ENCODE measurements around the gene MEFV. TPM values are rescaled to one million over a fixed set of nuclear protein-coding genes. Genes with fewer than 3 reads are reported as not detected.

The MEFV gene
- total and polyA plus RNA-seq, 2 donors (not counting 3 experiments of a cell fraction or from before 2014, with no cell fraction given) = not detected

DNA sequence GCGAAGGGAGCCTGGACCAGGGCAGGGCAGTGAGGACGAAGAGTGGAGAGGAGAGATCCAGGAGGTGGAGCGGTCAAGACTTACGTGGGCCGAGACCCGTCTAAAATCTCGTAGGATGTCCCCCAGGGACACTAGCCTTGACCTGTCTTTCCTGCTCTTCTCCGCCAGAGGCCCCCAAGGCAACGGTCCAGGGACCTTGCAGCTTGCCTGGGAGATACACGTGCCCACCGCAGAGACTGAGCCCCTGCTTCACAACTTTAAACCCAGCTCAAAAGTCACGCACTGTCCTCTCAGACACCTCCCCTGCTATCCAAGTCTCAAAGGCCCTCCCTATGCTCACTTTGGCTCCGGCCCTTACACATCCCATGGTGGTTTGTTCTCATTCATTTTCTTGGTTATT lies 39.4 kb upstream of the MEFV start:
- Histone ChIP-seq H3K9me1 (replicated peaks; ENCODE audit: control insufficient read depth, extremely low read depth, insufficient read depth, low read length) (no peaks in the 10 kb centered on the region), H3K27me3 (ENCODE audit: control insufficient read depth in 2 of 2, insufficient read depth in 2 of 2, low read length in 2 of 2) (no peaks in the 10 kb centered on the region), H3K9me3 (replicated peaks; ENCODE audit: control insufficient read depth, insufficient read depth, low read length) (peaks cover 2% of the 10 kb centered on the region), H3K4me3 (replicated peaks in 1 of 3; ENCODE audit: insufficient read depth in 1 of 3, low read depth in 1 of 3, low read length in 3 of 3) (no peak overlapping the region), H2AFZ (ENCODE audit: low read depth, low read length) (no peak overlapping the region), H3K36me3 (ENCODE audit: control insufficient read depth in 2 of 2, extremely low read depth in 1 of 2, insufficient read depth in 2 of 2, low read length in 2 of 2) (peaks cover 7 to 10% of the 10 kb centered on the region in 2 experiments), H3K79me2 (ENCODE audit: control insufficient read depth, insufficient read depth, low read length) (peaks cover 4% of the 10 kb centered on the region), H3K4me1 (ENCODE audit: control insufficient read depth, extremely low read depth, insufficient read depth, low read length) (no peaks in the 10 kb centered on the region), H3K27ac (ENCODE audit: insufficient read depth, low read depth, low read length) (no peak overlapping the region), H4K20me1 (replicated peaks; ENCODE audit: control insufficient read depth, extremely low read depth, insufficient read depth, low read length) (no peaks in the 10 kb centered on the region), H3K9ac (replicated peaks; ENCODE audit: extremely low read depth, insufficient read depth, low read length) (no peak overlapping the region), H3K4me2 (ENCODE audit: insufficient read depth, low read length) (no peak overlapping the region)
- intact Hi-C loops (cut with micrococcal nuclease) = no loop called here
- BruUV-seq (replicated peaks) = no TSS peak
- TF ChIP-seq, protein P1, sequence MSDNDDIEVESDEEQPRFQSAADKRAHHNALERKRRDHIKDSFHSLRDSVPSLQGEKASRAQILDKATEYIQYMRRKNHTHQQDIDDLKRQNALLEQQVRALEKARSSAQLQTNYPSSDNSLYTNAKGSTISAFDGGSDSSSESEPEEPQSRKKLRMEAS (IDR thresholded peaks at IDR 0.05; ENCODE audit: insufficient read depth, insufficient read length) = no peak
- TF ChIP-seq POLR2A (IDR thresholded peaks at IDR 0.05; ENCODE audit: low read depth, low read length) (no peak), FOS (IDR thresholded peaks at IDR 0.05; ENCODE audit: borderline replicate concordance, insufficient read depth, low read length) (no peak), POLR2AphosphoS5 (IDR thresholded peaks at IDR 0.05; ENCODE audit: insufficient read depth, low read depth, low read length) (no peak), MYC (IDR thresholded peaks at IDR 0.05; ENCODE audit: low read depth, low read length) (no peak), JUN (IDR thresholded peaks at IDR 0.05; ENCODE audit: borderline replicate concordance, insufficient read depth, insufficient read length, low read depth) (no peak)
- TF ChIP-seq, protein P2, sequence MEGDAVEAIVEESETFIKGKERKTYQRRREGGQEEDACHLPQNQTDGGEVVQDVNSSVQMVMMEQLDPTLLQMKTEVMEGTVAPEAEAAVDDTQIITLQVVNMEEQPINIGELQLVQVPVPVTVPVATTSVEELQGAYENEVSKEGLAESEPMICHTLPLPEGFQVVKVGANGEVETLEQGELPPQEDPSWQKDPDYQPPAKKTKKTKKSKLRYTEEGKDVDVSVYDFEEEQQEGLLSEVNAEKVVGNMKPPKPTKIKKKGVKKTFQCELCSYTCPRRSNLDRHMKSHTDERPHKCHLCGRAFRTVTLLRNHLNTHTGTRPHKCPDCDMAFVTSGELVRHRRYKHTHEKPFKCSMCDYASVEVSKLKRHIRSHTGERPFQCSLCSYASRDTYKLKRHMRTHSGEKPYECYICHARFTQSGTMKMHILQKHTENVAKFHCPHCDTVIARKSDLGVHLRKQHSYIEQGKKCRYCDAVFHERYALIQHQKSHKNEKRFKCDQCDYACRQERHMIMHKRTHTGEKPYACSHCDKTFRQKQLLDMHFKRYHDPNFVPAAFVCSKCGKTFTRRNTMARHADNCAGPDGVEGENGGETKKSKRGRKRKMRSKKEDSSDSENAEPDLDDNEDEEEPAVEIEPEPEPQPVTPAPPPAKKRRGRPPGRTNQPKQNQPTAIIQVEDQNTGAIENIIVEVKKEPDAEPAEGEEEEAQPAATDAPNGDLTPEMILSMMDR (IDR thresholded peaks at IDR 0.05; ENCODE audit: extremely low read depth in 1 of 2, insufficient read depth in 1 of 2, low read depth in 1 of 2, low read length in 2 of 2) = no peak
- no peak for FAIRE-seq
- ChIA-PET POLR2A (no interaction called here), CTCF (interaction anchor here (0.9 kb wide), 1 partner anchor 29 kb away, joined by 3 read pairs; no protein-coding TSS in a partner anchor)
- dilution Hi-C loops (cut with MboI; ENCODE audit: extremely low pct_ligation_motif_present, low sequenced_read_pairs) = no loop called here
- DNase-seq (ENCODE audit: low read depth, low spot score) = no peak
